HCT116 (cell line): Measurements from ENCODE around the gene AKAP13. TPM values are rescaled to one million over a fixed set of nuclear protein-coding genes. Genes with fewer than 3 reads are reported as not detected.

Source experiments
- ATAC-seq: fragments of 200-7000 bp; cut with Tn5 transposase; 2 replicates; pipeline ENCODE4 v1.9.1; 2020; ENCODE audit warnings: mild to moderate bottlenecking, moderate library complexity
- BruUV-seq: library from RNA; stranded (reverse); fragments of 400-500 nt; replicated peaks from 2 replicates; lab custom pipeline; 2021; lab: Mats Ljungman, UMichigan
- CTCF ChIA-PET: fragments of 300-600 bp; sonication (Branson Sonifier 250); formaldehyde crosslinking; loops from one replicate; lab custom pipeline; 2021; ENCODE audit warnings: antibody characterized with exemption; lab: Charles Lee
- POLR2A ChIA-PET: fragments of 300-600, 350-600 bp; sonication (Branson Sonifier 250); formaldehyde crosslinking; loops from one replicate; lab custom pipeline; 2021; ENCODE audit warnings: antibody characterized with exemption; lab: Charles Lee
- RAD21 ChIA-PET, 2 experiments: fragments of 300-600 bp; sonication (Branson Sonifier 250); formaldehyde crosslinking; loops; one replicate each; lab custom pipeline; 2023; ENCODE audit warnings: low total read pairs in 2 of 2; ENCODE audit not compliant: uncharacterized antibody in 2 of 2, unreplicated experiment in 2 of 2, low non-redundant PET in 1 of 2; lab: Charles Lee
- DNase-seq: peaks from one replicate; pipeline ENCODE4 v3.0.0-alpha.2; 2010; ENCODE audit warnings: low read depth, low spot score
- H2AFZ ChIP-seq: fragments of 200-600 bp; shearing (Covaris generic), sonication (generic); 2 replicates; pipeline ENCODE4 v1.6.1; 2017; ENCODE audit warnings: low read depth, mixed run types, mixed read lengths, antibody characterized with exemption, low read length; ENCODE audit not compliant: poor library complexity, severe bottlenecking
- H3K27ac ChIP-seq: 2 replicates; pipeline ENCODE4 v1.5.1; 2012; ENCODE audit warnings: low read depth, low read length
- H3K27me3 ChIP-seq: fragments of 200-600 bp; sonication (generic); 2 replicates; pipeline ENCODE4 v1.6.1; 2016; ENCODE audit warnings: mixed run types, low read length, mixed read lengths; ENCODE audit not compliant: insufficient read depth
- H3K36me3 ChIP-seq, 2 experiments: fragments of 200-500 bp in 1 of 2; fragments of 200-600 bp in 1 of 2; sonication (Bioruptor generic) in 1 of 2; sonication (generic) in 1 of 2; 2 replicates each; pipeline versions ENCODE4 v1.5.1 to v1.6.1; 2014 to 2016; ENCODE audit warnings: low read length in 2 of 2, inconsistent platforms in 1 of 2, mixed read lengths in 1 of 2, mixed run types in 1 of 2; ENCODE audit not compliant: insufficient read depth in 2 of 2, control insufficient read depth in 1 of 2
- H3K4me1 ChIP-seq, 2 experiments: fragments of 200-600 bp in 1 of 2; sonication (generic) in 1 of 2; 2 replicates each; pipeline versions ENCODE4 v1.5.1 to v1.6.1; 2012 to 2017; ENCODE audit warnings: low read length in 2 of 2, inconsistent platforms in 1 of 2, mild to moderate bottlenecking in 1 of 2, mixed read lengths in 1 of 2, mixed run types in 1 of 2, moderate library complexity in 1 of 2; ENCODE audit not compliant: insufficient read depth in 2 of 2, control insufficient read depth in 1 of 2
- H3K4me2 ChIP-seq: fragments of 200-600 bp; sonication (generic); 2 replicates; pipeline ENCODE4 v1.6.1; 2017; ENCODE audit warnings: mixed run types, low read length, mixed read lengths
- H3K4me3 ChIP-seq, 2 experiments: fragments of 200-600 bp in 1 of 2; sonication (generic) in 1 of 2; replicated peaks in 1 of 2; 2 replicates each; pipeline ENCODE4 v1.5.1; 2011 to 2016; ENCODE audit warnings: low read length in 2 of 2, control low read depth in 1 of 2, low read depth in 1 of 2, mild to moderate bottlenecking in 1 of 2, mixed read lengths in 1 of 2, mixed run types in 1 of 2
- H3K79me2 ChIP-seq: fragments of 200-600 bp; sonication (generic); 2 replicates; pipeline ENCODE4 v1.6.1; 2017; ENCODE audit warnings: mild to moderate bottlenecking, mixed run types, low read length, moderate library complexity, mixed read lengths; ENCODE audit not compliant: insufficient read depth
- H3K9ac ChIP-seq: fragments of 200-600 bp; sonication (generic); 2 replicates; pipeline ENCODE4 v1.6.1; 2016; ENCODE audit warnings: low read length, mixed read lengths
- H3K9me2 ChIP-seq: fragments of 200-600 bp; sonication (generic), shearing (Covaris generic); 2 replicates; pipeline ENCODE4 v1.6.1; 2017; ENCODE audit warnings: mixed run types, mild to moderate bottlenecking, moderate library complexity; ENCODE audit not compliant: insufficient read depth
- H3K9me3 ChIP-seq, 2 experiments: fragments of 200-500 bp in 1 of 2; fragments of 200-600 bp in 1 of 2; sonication (Bioruptor generic) in 1 of 2; sonication (generic) in 1 of 2; 2 replicates each; pipeline ENCODE4 v1.6.1; 2014 to 2017; ENCODE audit warnings: low read length in 2 of 2, mixed read lengths in 2 of 2, inconsistent platforms in 1 of 2, low read depth in 1 of 2, mild to moderate bottlenecking in 1 of 2, mixed run types in 1 of 2, moderate library complexity in 1 of 2; ENCODE audit not compliant: control insufficient read depth in 1 of 2, insufficient read depth in 1 of 2
- H4K20me1 ChIP-seq: fragments of 200-600 bp; sonication (generic), shearing (Covaris generic); 2 replicates; pipeline ENCODE4 v1.6.1; 2017; ENCODE audit warnings: mixed run types, mild to moderate bottlenecking, moderate library complexity; ENCODE audit not compliant: insufficient read depth
- ATF3 ChIP-seq: IDR thresholded peaks from 2 replicates; pipeline ENCODE4 v1.6.1; 2012
- CTCF ChIP-seq, 3 experiments: fragments of 200-600 bp in 1 of 3; sonication (generic) in 1 of 3; IDR thresholded peaks in 2 of 3; conservative IDR thresholded peaks in 1 of 3; 2 replicates each; pipeline ENCODE4 v1.5.1; 2012 to 2017; ENCODE audit warnings: low read depth in 2 of 3, low read length in 2 of 3, antibody characterized with exemption in 1 of 3, borderline replicate concordance in 1 of 3, control low read depth in 1 of 3, mild to moderate bottlenecking in 1 of 3, mixed read lengths in 1 of 3, mixed run types in 1 of 3, moderate library complexity in 1 of 3; ENCODE audit not compliant: insufficient read depth in 1 of 3
- EGR1 ChIP-seq: IDR thresholded peaks from 2 replicates; pipeline ENCODE4 v1.6.1; 2012; ENCODE audit warnings: low read depth
- TCF7L2 ChIP-seq: IDR thresholded peaks from 2 replicates; pipeline ENCODE4 v1.7.0; 2011; ENCODE audit warnings: borderline replicate concordance, inconsistent platforms; ENCODE audit not compliant: insufficient read depth, insufficient read length; ENCODE audit errors: extremely low read depth
- YY1 ChIP-seq: IDR thresholded peaks from 2 replicates; pipeline ENCODE4 v1.6.1; 2011; ENCODE audit warnings: low read length, low read depth, moderate library complexity, mild to moderate bottlenecking; ENCODE audit not compliant: insufficient replicate concordance; ENCODE audit errors: extremely low read depth
- ZFX ChIP-seq: fragments of 450-650 bp; IDR thresholded peaks from 2 replicates; pipeline ENCODE4 v1.6.1; 2017
- intact Hi-C: fragments of 100-400 bp; cut with micrococcal nuclease; formaldehyde crosslinking; loops from 2 replicates; pipeline ENCODE4 v1.10.0; 2022
- total RNA-seq: library from RNA; stranded (reverse); gene quantifications from one replicate; pipeline ENCODE4 v1.2.1, GENCODE V29; 2021; ENCODE audit not compliant: unreplicated experiment

AKAP13 gene
- total RNA-seq, 1 experiment from 2014 or later, result 43.1 TPM

GRCh38 chr15:85763673-85764633 is 383.6 kb downstream of the AKAP13 start:
- Histone ChIP-seq H3K4me2 (no peak overlapping the region), H3K4me1 (no peaks in the 10 kb centered on the region), H3K27ac (no peak overlapping the region; the same call in 1 of the 2 replicates), H3K9me3 (no peaks in the 10 kb centered on the region), H3K36me3 (no peaks in the 10 kb centered on the region), H3K27me3 (no peaks in the 10 kb centered on the region), H4K20me1 (no peaks in the 10 kb centered on the region), H2AFZ (no peak overlapping the region), H3K9me2 (no peaks in the 10 kb centered on the region), H3K79me2 (no peaks in the 10 kb centered on the region), H3K4me3 (no peak overlapping the region), H3K9ac (no peak overlapping the region)
- TF ChIP-seq ZFX (no peak), YY1 (no peak), ATF3 (no peak)
- ChIA-PET RAD21 (no interaction called here), CTCF (no interaction called here), POLR2A (no interaction called here)
- intact Hi-C loops, result no loop called here
- no peak for ATAC-seq
- no peak for DNase-seq
- no TSS peak for BruUV-seq

DNA sequence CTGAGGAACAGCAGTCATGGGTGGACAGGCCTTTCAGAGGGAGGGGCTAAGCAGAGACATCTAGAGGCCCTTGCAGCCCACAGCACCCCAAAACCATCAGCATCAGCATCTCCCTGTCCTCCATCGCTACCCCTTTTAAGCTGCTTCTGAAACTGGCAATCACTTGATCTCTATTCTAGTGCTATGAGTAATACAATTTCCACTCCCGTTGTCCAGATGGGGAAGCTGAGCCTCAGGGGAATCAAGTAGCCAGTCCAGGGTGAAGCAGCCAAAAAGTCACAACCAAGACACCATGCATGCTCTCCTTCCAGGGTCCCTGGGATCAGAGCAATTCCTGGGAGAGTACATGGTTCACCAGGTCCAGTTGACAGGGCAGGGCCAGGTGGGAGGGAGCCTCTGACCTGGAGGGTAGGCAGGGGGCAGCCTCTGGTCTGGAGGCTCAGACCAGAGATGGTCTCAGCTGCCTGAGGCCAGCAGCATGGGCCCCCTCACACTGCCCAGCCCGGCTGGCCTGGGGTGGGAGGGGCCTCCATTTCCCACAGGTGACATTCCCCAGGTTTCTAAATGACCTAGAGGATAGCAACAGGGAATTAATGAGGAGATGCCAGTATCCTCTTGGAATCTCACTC is 384.4 kb downstream of the AKAP13 start:
- DNase-seq (no peak), ATAC-seq (no peak)
- Histone ChIP-seq H2AFZ (no peak overlapping the region), H3K4me3 (no peak overlapping the region), H3K9me3 (no peaks in the 10 kb centered on the region), H3K4me2 (no peak overlapping the region), H3K36me3 (no peaks in the 10 kb centered on the region), H3K9ac (no peak overlapping the region), H3K4me1 (no peaks in the 10 kb centered on the region), H3K9me2 (no peaks in the 10 kb centered on the region), H3K27me3 (no peaks in the 10 kb centered on the region), H3K79me2 (no peaks in the 10 kb centered on the region), H4K20me1 (no peaks in the 10 kb centered on the region), H3K27ac (no peak overlapping the region)
- ChIA-PET CTCF (no interaction called here), POLR2A (no interaction called here), RAD21 (no interaction called here)
- intact Hi-C loops, result no loop called here
- TF ChIP-seq TCF7L2, result no peak
- no peak for TF ChIP-seq CTCF (IDR thresholded peaks at IDR 0.05 in 2 of 3, conservative IDR thresholded peaks at IDR 0.05 in 1 of 3; ENCODE audit: borderline replicate concordance in 1 of 3, insufficient read depth in 1 of 3, low read depth in 2 of 3, low read length in 2 of 3)
- no peak for TF ChIP-seq EGR1
- TF ChIP-seq ZFX, result no peak
- no TSS peak for BruUV-seq
